HG03135 (cell line): ENCODE results near the gene VGLL4.
"Not testable (repeated sequence)": the region's sequence is repeated elsewhere in the genome, so short reads cannot be mapped to it uniquely, and the experiment has no call there.

ENCODE experiments used
- ATAC-seq: cut with Tn5 transposase; IDR thresholded peaks from one replicate; pipeline ENCODE4 v1.9.1; 2021; ENCODE audit warnings: mild to moderate bottlenecking, moderate library complexity; ENCODE audit not compliant: unreplicated experiment

The VGLL4 gene

GRCh38 chr3:11607816-11608215 is 35.9 kb downstream of the VGLL4 start:
- no peak for ATAC-seq

- ATAC-seq = no peak
Measured at GRCh38 chr3:11606865-11607440, 36.8 kb downstream of the VGLL4 start.

GRCh38 chr3:11606090-11606784 is 37.5 kb downstream of the VGLL4 start:
- ATAC-seq = no peak

GRCh38 chr3:11605398-11605797 is 38.3 kb downstream of the VGLL4 start:
- no peak for ATAC-seq

- no peak for ATAC-seq
Measured at GRCh38 chr3:11604139-11604892, 39.4 kb downstream of the VGLL4 start.

GRCh38 chr3:11603628-11604027 is 40.1 kb downstream of the VGLL4 start:
- no peak for ATAC-seq

- no peak for ATAC-seq
Measured at GRCh38 chr3:11602886-11603527, 40.7 kb downstream of the VGLL4 start.

- ATAC-seq = no peak
Measured at GRCh38 chr3:11602239-11602840, 41.4 kb downstream of the VGLL4 start.

- peak; percentile 95 for ATAC-seq
Measured at GRCh38 chr3:11601446-11602238, 42.1 kb downstream of the VGLL4 start.

- ATAC-seq = no peak
Measured at GRCh38 chr3:11600501-11601282, 43.0 kb downstream of the VGLL4 start.

- ATAC-seq = no peak
Measured at GRCh38 chr3:11596387-11596786, 47.3 kb downstream of the VGLL4 start.

GRCh38 chr3:11595024-11595423 is 48.7 kb downstream of the VGLL4 start:
- not testable (repeated sequence) for ATAC-seq

GRCh38 chr3:11593318-11594034 is 50.2 kb downstream of the VGLL4 start:
- ATAC-seq = no peak

GRCh38 chr3:11592445-11593298 is 51.0 kb downstream of the VGLL4 start:
- no peak for ATAC-seq

GRCh38 chr3:11591391-11592282 is 52.1 kb downstream of the VGLL4 start:
- no peak for ATAC-seq

- no peak for ATAC-seq
Measured at GRCh38 chr3:11591002-11591355, 52.7 kb downstream of the VGLL4 start.

- ATAC-seq = no peak
Measured at GRCh38 chr3:11589706-11590105, 54.0 kb downstream of the VGLL4 start.
